ENCODE results near the gene ZBTB17.

ZBTB17 gene

GRCh38 chr1:15997637-15998280 lies 21.9 kb upstream of the ZBTB17 start:
- no peak for TF ChIP-seq CTCF (IDR thresholded peaks at IDR 0.05; ENCODE audit: unreplicated experiment in 3 of 3)
- H3K27ac Mint-ChIP-seq = no peak overlapping the region
- H3K4me3 Mint-ChIP-seq = no peak overlapping the region
- no peaks in the 10 kb centered on the region for H3K9me3 Mint-ChIP-seq
- no peaks in the 10 kb centered on the region for H3K36me3 Mint-ChIP-seq (ENCODE audit: low read depth)
- peaks cover 12% of the 10 kb centered on the region for H3K27me3 Mint-ChIP-seq (ENCODE audit: low read depth)
- no peaks in the 10 kb centered on the region for H3K4me1 Mint-ChIP-seq

- Mint-ChIP-seq H3K4me1 (no peaks in the 10 kb centered on the region), H3K4me3 (no peak overlapping the region), H3K36me3 (ENCODE audit: low read depth) (no peaks in the 10 kb centered on the region)
Observed at GRCh38 chr1:15997076-15997585, 21.2 kb upstream of the ZBTB17 start.

GRCh38 chr1:15994590-15995351 lies 18.9 kb upstream of the ZBTB17 start:
- H3K4me3 Mint-ChIP-seq = no peak overlapping the region
- TF ChIP-seq CTCF (IDR thresholded peaks at IDR 0.05; ENCODE audit: unreplicated experiment in 3 of 3) = peak; percentile 35 to 53 (median 53)
- no peaks in the 10 kb centered on the region for H3K4me1 Mint-ChIP-seq
- no peak overlapping the region for H3K27ac Mint-ChIP-seq
- H3K36me3 Mint-ChIP-seq (ENCODE audit: low read depth) = no peaks in the 10 kb centered on the region
- no peaks in the 10 kb centered on the region for H3K9me3 Mint-ChIP-seq
- H3K27me3 Mint-ChIP-seq (ENCODE audit: low read depth) = peaks cover 11% of the 10 kb centered on the region

More at GRCh38 chr1:15997076-15997585, 21.2 kb upstream of the ZBTB17 start:
- no peak overlapping the region for H3K27ac Mint-ChIP-seq
- H3K27me3 Mint-ChIP-seq (ENCODE audit: low read depth) = peaks cover 7% of the 10 kb centered on the region
- no peaks in the 10 kb centered on the region for H3K9me3 Mint-ChIP-seq
- no peak for TF ChIP-seq CTCF (IDR thresholded peaks at IDR 0.05; ENCODE audit: unreplicated experiment in 3 of 3)

GRCh38 chr1:15994081-15994480 lies 18.2 kb upstream of the ZBTB17 start:
- no peaks in the 10 kb centered on the region for H3K36me3 Mint-ChIP-seq (ENCODE audit: low read depth)
- H3K4me3 Mint-ChIP-seq = no peak overlapping the region
- H3K4me1 Mint-ChIP-seq = no peaks in the 10 kb centered on the region

GRCh38 chr1:15993666-15994065 lies 17.8 kb upstream of the ZBTB17 start:
- Mint-ChIP-seq H3K9me3 (no peaks in the 10 kb centered on the region), H3K36me3 (ENCODE audit: low read depth) (no peaks in the 10 kb centered on the region), H3K4me3 (no peak overlapping the region), H3K27ac (no peak overlapping the region), H3K4me1 (no peaks in the 10 kb centered on the region), H3K27me3 (ENCODE audit: low read depth) (peaks cover 16% of the 10 kb centered on the region)
- no peak for TF ChIP-seq CTCF (IDR thresholded peaks at IDR 0.05; ENCODE audit: unreplicated experiment in 3 of 3)

More at GRCh38 chr1:15994081-15994480, 18.2 kb upstream of the ZBTB17 start:
- peaks cover 13% of the 10 kb centered on the region for H3K27me3 Mint-ChIP-seq (ENCODE audit: low read depth)
- H3K27ac Mint-ChIP-seq = no peak overlapping the region
- TF ChIP-seq CTCF (IDR thresholded peaks at IDR 0.05; ENCODE audit: unreplicated experiment in 3 of 3) = no peak
- no peaks in the 10 kb centered on the region for H3K9me3 Mint-ChIP-seq

Measured in nephron (organoid).